H1 (cell line): ENCODE measurements around the gene PES1. TPM values are rescaled to one million over a fixed set of nuclear protein-coding genes. Genes with fewer than 3 reads are reported as not detected.

Experiments
- ASH2L ChIP-seq: fragments of 200-600, 300-600 bp; sonication (generic); IDR thresholded peaks from one replicate; pipeline ENCODE4 v1.7.1; 2017; ENCODE audit warnings: low read length
- CBX8 ChIP-seq: fragments of 300-800, 300-1000 bp; sonication (generic); IDR thresholded peaks from 2 replicates; pipeline ENCODE4 v1.7.1; 2016; ENCODE audit warnings: low read depth, low read length, borderline replicate concordance
- E2F6 ChIP-seq: IDR thresholded peaks from 2 replicates; pipeline ENCODE4 v1.6.1; 2012; ENCODE audit warnings: inconsistent platforms
- GTF2F1 ChIP-seq: IDR thresholded peaks from 2 replicates; pipeline ENCODE4 v1.6.1; 2012; ENCODE audit warnings: low read depth, low read length, improper control_type of control experiment, borderline replicate concordance
- JUND ChIP-seq: IDR thresholded peaks from 2 replicates; pipeline ENCODE4 v1.6.1; 2011; ENCODE audit warnings: mild to moderate bottlenecking, improper control_type of control experiment, low read length
- KDM1A ChIP-seq: fragments of 200-600, 300-600 bp; sonication (generic); IDR thresholded peaks from 2 replicates; pipeline ENCODE4 v1.7.1; 2016; ENCODE audit warnings: mild to moderate bottlenecking, low read length, borderline replicate concordance
- MAFK ChIP-seq: IDR thresholded peaks from 2 replicates; pipeline ENCODE4 v1.6.1; 2012; ENCODE audit warnings: low read depth, mild to moderate bottlenecking, improper control_type of control experiment, low read length
- RNF2 ChIP-seq: fragments of 200-900, 300-1000 bp; sonication (generic); IDR thresholded peaks from 2 replicates; pipeline ENCODE4 v1.7.1; 2016; ENCODE audit warnings: borderline replicate concordance, low read depth, mild to moderate bottlenecking, antibody characterized with exemption, low read length; ENCODE audit not compliant: poor library complexity, severe bottlenecking; ENCODE audit errors: missing control alignments
- polyA plus RNA-seq, 7 experiments: library from polyadenylated mRNA; depleted of rRNA in 3 of 7; stranded (reverse) in 5 of 7; unstranded in 2 of 7; fragments of >200 nt in 5 of 7; fragments of 200-250 nt in 2 of 7; gene quantifications; 1 replicate in 5 of 7; 2 replicates in 1 of 7; 4 replicates in 1 of 7; pipeline versions ENCODE4 v1.2.1 to v1.2.3, GENCODE V29; 2011 to 2013; ENCODE audit warnings: missing spikeins in 2 of 7, mixed read lengths in 2 of 7
- total RNA-seq: library from RNA; stranded (reverse); fragmentation: NEBNext Ultra II Directional; extraction: Animal tissue kit (Norgen Biotek cat#: 25700); gene quantifications from 2 replicates; pipeline ENCODE4 v1.2.1, GENCODE V29; 2021
- TF ChIP-seq, protein P1 (sequence below): fragments of 300-600 bp; sonication (generic); IDR thresholded peaks from 2 replicates; pipeline ENCODE4 v1.7.1; 2012; ENCODE audit warnings: low read length, moderate library complexity, mild to moderate bottlenecking, inconsistent platforms; ENCODE audit not compliant: insufficient replicate concordance

Gene PES1
- total and polyA plus RNA-seq, 2 of the 8 experiments (the other 6 are each of a cell fraction or from before 2014, with no cell fraction given): 121 to 191 TPM

GRCh38 chr22:30541961-30542810 is 49.5 kb downstream of the PES1 start (continued):
- TF ChIP-seq, protein P1, sequence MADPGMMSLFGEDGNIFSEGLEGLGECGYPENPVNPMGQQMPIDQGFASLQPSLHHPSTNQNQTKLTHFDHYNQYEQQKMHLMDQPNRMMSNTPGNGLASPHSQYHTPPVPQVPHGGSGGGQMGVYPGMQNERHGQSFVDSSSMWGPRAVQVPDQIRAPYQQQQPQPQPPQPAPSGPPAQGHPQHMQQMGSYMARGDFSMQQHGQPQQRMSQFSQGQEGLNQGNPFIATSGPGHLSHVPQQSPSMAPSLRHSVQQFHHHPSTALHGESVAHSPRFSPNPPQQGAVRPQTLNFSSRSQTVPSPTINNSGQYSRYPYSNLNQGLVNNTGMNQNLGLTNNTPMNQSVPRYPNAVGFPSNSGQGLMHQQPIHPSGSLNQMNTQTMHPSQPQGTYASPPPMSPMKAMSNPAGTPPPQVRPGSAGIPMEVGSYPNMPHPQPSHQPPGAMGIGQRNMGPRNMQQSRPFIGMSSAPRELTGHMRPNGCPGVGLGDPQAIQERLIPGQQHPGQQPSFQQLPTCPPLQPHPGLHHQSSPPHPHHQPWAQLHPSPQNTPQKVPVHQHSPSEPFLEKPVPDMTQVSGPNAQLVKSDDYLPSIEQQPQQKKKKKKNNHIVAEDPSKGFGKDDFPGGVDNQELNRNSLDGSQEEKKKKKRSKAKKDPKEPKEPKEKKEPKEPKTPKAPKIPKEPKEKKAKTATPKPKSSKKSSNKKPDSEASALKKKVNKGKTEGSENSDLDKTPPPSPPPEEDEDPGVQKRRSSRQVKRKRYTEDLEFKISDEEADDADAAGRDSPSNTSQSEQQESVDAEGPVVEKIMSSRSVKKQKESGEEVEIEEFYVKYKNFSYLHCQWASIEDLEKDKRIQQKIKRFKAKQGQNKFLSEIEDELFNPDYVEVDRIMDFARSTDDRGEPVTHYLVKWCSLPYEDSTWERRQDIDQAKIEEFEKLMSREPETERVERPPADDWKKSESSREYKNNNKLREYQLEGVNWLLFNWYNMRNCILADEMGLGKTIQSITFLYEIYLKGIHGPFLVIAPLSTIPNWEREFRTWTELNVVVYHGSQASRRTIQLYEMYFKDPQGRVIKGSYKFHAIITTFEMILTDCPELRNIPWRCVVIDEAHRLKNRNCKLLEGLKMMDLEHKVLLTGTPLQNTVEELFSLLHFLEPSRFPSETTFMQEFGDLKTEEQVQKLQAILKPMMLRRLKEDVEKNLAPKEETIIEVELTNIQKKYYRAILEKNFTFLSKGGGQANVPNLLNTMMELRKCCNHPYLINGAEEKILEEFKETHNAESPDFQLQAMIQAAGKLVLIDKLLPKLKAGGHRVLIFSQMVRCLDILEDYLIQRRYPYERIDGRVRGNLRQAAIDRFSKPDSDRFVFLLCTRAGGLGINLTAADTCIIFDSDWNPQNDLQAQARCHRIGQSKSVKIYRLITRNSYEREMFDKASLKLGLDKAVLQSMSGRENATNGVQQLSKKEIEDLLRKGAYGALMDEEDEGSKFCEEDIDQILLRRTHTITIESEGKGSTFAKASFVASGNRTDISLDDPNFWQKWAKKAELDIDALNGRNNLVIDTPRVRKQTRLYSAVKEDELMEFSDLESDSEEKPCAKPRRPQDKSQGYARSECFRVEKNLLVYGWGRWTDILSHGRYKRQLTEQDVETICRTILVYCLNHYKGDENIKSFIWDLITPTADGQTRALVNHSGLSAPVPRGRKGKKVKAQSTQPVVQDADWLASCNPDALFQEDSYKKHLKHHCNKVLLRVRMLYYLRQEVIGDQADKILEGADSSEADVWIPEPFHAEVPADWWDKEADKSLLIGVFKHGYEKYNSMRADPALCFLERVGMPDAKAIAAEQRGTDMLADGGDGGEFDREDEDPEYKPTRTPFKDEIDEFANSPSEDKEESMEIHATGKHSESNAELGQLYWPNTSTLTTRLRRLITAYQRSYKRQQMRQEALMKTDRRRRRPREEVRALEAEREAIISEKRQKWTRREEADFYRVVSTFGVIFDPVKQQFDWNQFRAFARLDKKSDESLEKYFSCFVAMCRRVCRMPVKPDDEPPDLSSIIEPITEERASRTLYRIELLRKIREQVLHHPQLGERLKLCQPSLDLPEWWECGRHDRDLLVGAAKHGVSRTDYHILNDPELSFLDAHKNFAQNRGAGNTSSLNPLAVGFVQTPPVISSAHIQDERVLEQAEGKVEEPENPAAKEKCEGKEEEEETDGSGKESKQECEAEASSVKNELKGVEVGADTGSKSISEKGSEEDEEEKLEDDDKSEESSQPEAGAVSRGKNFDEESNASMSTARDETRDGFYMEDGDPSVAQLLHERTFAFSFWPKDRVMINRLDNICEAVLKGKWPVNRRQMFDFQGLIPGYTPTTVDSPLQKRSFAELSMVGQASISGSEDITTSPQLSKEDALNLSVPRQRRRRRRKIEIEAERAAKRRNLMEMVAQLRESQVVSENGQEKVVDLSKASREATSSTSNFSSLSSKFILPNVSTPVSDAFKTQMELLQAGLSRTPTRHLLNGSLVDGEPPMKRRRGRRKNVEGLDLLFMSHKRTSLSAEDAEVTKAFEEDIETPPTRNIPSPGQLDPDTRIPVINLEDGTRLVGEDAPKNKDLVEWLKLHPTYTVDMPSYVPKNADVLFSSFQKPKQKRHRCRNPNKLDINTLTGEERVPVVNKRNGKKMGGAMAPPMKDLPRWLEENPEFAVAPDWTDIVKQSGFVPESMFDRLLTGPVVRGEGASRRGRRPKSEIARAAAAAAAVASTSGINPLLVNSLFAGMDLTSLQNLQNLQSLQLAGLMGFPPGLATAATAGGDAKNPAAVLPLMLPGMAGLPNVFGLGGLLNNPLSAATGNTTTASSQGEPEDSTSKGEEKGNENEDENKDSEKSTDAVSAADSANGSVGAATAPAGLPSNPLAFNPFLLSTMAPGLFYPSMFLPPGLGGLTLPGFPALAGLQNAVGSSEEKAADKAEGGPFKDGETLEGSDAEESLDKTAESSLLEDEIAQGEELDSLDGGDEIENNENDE: no peak
- TF ChIP-seq RNF2 (no peak), KDM1A (no peak), GTF2F1 (no peak), JUND (no peak), MAFK (no peak), CBX8 (no peak), ASH2L (peak; percentile 23), E2F6 (no peak; the same call in 1 of the 2 replicates)
